GM21717 (cell line): ENCODE results near the gene OR10H2.
"Not testable (repeated sequence)": the region's sequence is repeated elsewhere in the genome, so short reads cannot be mapped to it uniquely, and the experiment has no call there.

ENCODE experiments used
- ATAC-seq: cut with Tn5 transposase; IDR thresholded peaks from one replicate; pipeline ENCODE4 v1.9.1; 2021; ENCODE audit warnings: mild to moderate bottlenecking, moderate library complexity; ENCODE audit not compliant: unreplicated experiment

Gene OR10H2

GRCh38 chr19:15759962-15760565 lies 32.2 kb downstream of the OR10H2 start:
- ATAC-seq, result no peak

- no peak for ATAC-seq
These were observed 41.8 kb downstream of the OR10H2 start for GRCh38 chr19:15769586-15769985.

GRCh38 chr19:15774159-15774558 lies 46.3 kb downstream of the OR10H2 start:
- not testable (repeated sequence) for ATAC-seq

- no peak for ATAC-seq
These were observed 47.4 kb downstream of the OR10H2 start for GRCh38 chr19:15775249-15775648.

- no peak for ATAC-seq
These were observed 48.4 kb downstream of the OR10H2 start for GRCh38 chr19:15776264-15776663.

- no peak for ATAC-seq
These were observed 49.5 kb downstream of the OR10H2 start for GRCh38 chr19:15776991-15777970.
